SK-N-SH treated with all-trans-retinoic acid at 6 μM for 48 hours (cell line): ENCODE results near the gene COL6A2.

Experiments
- ATAC-seq: fragments of 200-7000 bp; cut with Tn5 transposase; 3 replicates; pipeline ENCODE4 v1.9.1; 2020; ENCODE audit warnings: mild to moderate bottlenecking, moderate library complexity
- ARNTL ChIP-seq: fragments of 450-650 bp; formaldehyde crosslinking; IDR thresholded peaks from 2 replicates; pipeline ENCODE4 v1.5.0; 2020; ENCODE audit warnings: low read depth, mild to moderate bottlenecking, moderate library complexity, borderline replicate concordance
- BACH2 ChIP-seq: fragments of 250-450 bp; sonication (Bioruptor Pico); IDR thresholded peaks from 2 replicates; pipeline ENCODE4 v1.9.0; 2021; ENCODE audit warnings: mild to moderate bottlenecking, borderline replicate concordance
- CREB5 ChIP-seq: fragments of 250-450 bp; sonication (Bioruptor Pico); IDR thresholded peaks from 2 replicates; pipeline ENCODE4 v1.5.1; 2020; ENCODE audit warnings: low read depth, mild to moderate bottlenecking, moderate library complexity
- CSRNP3 ChIP-seq: fragments of 250-450 bp; sonication (Bioruptor Pico); IDR thresholded peaks from 2 replicates; pipeline ENCODE4 v1.5.1; 2021; ENCODE audit warnings: mild to moderate bottlenecking, moderate library complexity
- ESRRG ChIP-seq: fragments of 250-450 bp; sonication (Bioruptor Pico); IDR thresholded peaks from 2 replicates; pipeline ENCODE4 v1.6.1; 2021; ENCODE audit warnings: mild to moderate bottlenecking
- GLIS3 ChIP-seq: fragments of 250-450 bp; sonication (Bioruptor Pico); IDR thresholded peaks from 2 replicates; pipeline ENCODE4 v1.5.0; 2020; ENCODE audit warnings: mild to moderate bottlenecking, moderate library complexity
- ISL1 ChIP-seq: fragments of 250-450 bp; sonication (Bioruptor Pico); IDR thresholded peaks from 2 replicates; pipeline ENCODE4 v2.1.2; 2022; ENCODE audit warnings: mild to moderate bottlenecking, moderate library complexity
- PATZ1 ChIP-seq: fragments of 250-450 bp; sonication (Bioruptor Pico); IDR thresholded peaks from 2 replicates; pipeline ENCODE4 v1.8.0; 2020; ENCODE audit warnings: mild to moderate bottlenecking, moderate library complexity, borderline replicate concordance
- POU6F1 ChIP-seq: fragments of 250-450 bp; sonication (Bioruptor Pico); IDR thresholded peaks from 2 replicates; pipeline ENCODE4 v1.8.0; 2021; ENCODE audit warnings: low read depth, mild to moderate bottlenecking, moderate library complexity, borderline replicate concordance
- PPARA ChIP-seq: fragments of 250-450 bp; sonication (Bioruptor Pico); IDR thresholded peaks from 2 replicates; pipeline ENCODE4 v1.5.0; 2020; ENCODE audit warnings: mild to moderate bottlenecking, borderline replicate concordance
- RARB ChIP-seq: fragments of 250-450 bp; sonication (Bioruptor Pico); IDR thresholded peaks from 2 replicates; pipeline ENCODE4 v1.8.0; 2021; ENCODE audit warnings: mild to moderate bottlenecking, moderate library complexity
- SNAI2 ChIP-seq: fragments of 250-450 bp; sonication (Bioruptor Pico); IDR thresholded peaks from 2 replicates; pipeline ENCODE4 v1.5.0; 2020; ENCODE audit warnings: mild to moderate bottlenecking, moderate library complexity
- TCF4 ChIP-seq: fragments of 250-450 bp; sonication (Bioruptor Pico); IDR thresholded peaks from 2 replicates; pipeline ENCODE4 v1.8.0; 2021; ENCODE audit warnings: mild to moderate bottlenecking, moderate library complexity, borderline replicate concordance
- TOX ChIP-seq: fragments of 250-450 bp; sonication (Bioruptor Pico); IDR thresholded peaks from 2 replicates; pipeline ENCODE4 v1.8.0; 2021; ENCODE audit warnings: mild to moderate bottlenecking, moderate library complexity, borderline replicate concordance
- TSHZ2 ChIP-seq: fragments of 250-450 bp; sonication (Bioruptor Pico); IDR thresholded peaks from 2 replicates; pipeline ENCODE4 v1.5.0; 2020; ENCODE audit warnings: mild to moderate bottlenecking, moderate library complexity
- ZFP3 ChIP-seq: fragments of 250-450 bp; sonication (Bioruptor Pico); IDR thresholded peaks from 2 replicates; pipeline ENCODE4 v1.5.0; 2020; ENCODE audit warnings: mild to moderate bottlenecking, moderate library complexity
- ZFP30 ChIP-seq: fragments of 450-650 bp; formaldehyde crosslinking; IDR thresholded peaks from 2 replicates; pipeline ENCODE4 v1.5.0; 2022; ENCODE audit warnings: mild to moderate bottlenecking, moderate library complexity
- ZNF565 ChIP-seq: fragments of 450-650 bp; formaldehyde crosslinking; conservative IDR thresholded peaks from 2 replicates; pipeline ENCODE4 v1.5.0; 2020; ENCODE audit warnings: low read depth, mild to moderate bottlenecking, moderate library complexity
- ZNF70 ChIP-seq: fragments of 450-650 bp; formaldehyde crosslinking; IDR thresholded peaks from 2 replicates; pipeline ENCODE4 v1.5.0; 2020; ENCODE audit warnings: mild to moderate bottlenecking, moderate library complexity

Gene COL6A2

GRCh38 chr21:46052703-46053651, 44.9 kb upstream of the COL6A2 start:
- ATAC-seq = no peak; the same call in 2 of the 3 replicates

GRCh38 chr21:46054031-46054430, 43.9 kb upstream of the COL6A2 start:
- no peak for TF ChIP-seq ZFP3
- TF ChIP-seq TCF4 (CRISPR knock-in tag) = no peak
- no peak for TF ChIP-seq ESRRG (CRISPR knock-in tag)
- TF ChIP-seq RARB (CRISPR knock-in tag) = no peak
- TF ChIP-seq BACH2 (CRISPR knock-in tag) = no peak
- TF ChIP-seq ARNTL (CRISPR knock-in tag) = no peak
- TF ChIP-seq GLIS3 (CRISPR knock-in tag) = no peak
- no peak for TF ChIP-seq ZNF565 (CRISPR knock-in tag)
- TF ChIP-seq, all 23 proteins: peak for 0
- no peak for ATAC-seq

More at GRCh38 chr21:46052703-46053651, 44.9 kb upstream of the COL6A2 start:
- no peak for TF ChIP-seq ISL1 (CRISPR knock-in tag)
- no peak for TF ChIP-seq PPARA (CRISPR knock-in tag)
- TF ChIP-seq TSHZ2 (CRISPR knock-in tag) = no peak

- ATAC-seq = peak; percentile 64
- no peak for TF ChIP-seq SNAI2
- no peak for TF ChIP-seq CREB5 (CRISPR knock-in tag)
- TF ChIP-seq ISL1 (CRISPR knock-in tag) = no peak
- no peak for TF ChIP-seq ZNF70
- TF ChIP-seq TSHZ2 (CRISPR knock-in tag) = no peak
- no peak for TF ChIP-seq CSRNP3 (CRISPR knock-in tag)
- no peak for TF ChIP-seq BACH2 (CRISPR knock-in tag)
Observed at GRCh38 chr21:46054451-46054881, 43.4 kb upstream of the COL6A2 start.

- TF ChIP-seq SNAI2 (no peak), GLIS3 (CRISPR knock-in tag) (no peak), ZNF70 (no peak), TOX (no peak)
- ATAC-seq = no peak
Observed at GRCh38 chr21:46055863-46056281, 42.0 kb upstream of the COL6A2 start.

- ATAC-seq = no peak
- TF ChIP-seq ZFP3 (no peak), ZNF565 (CRISPR knock-in tag) (no peak), PATZ1 (CRISPR knock-in tag) (no peak), POU6F1 (CRISPR knock-in tag) (no peak), ZFP30 (CRISPR knock-in tag) (no peak), SNAI2 (no peak), CREB5 (CRISPR knock-in tag) (no peak), TOX (no peak)
Observed at GRCh38 chr21:46056450-46056903, 41.4 kb upstream of the COL6A2 start.
